WTC11 (cell line): ENCODE data around the gene GIGYF2. TPM values are rescaled to one million over a fixed set of nuclear protein-coding genes. Genes with fewer than 3 reads are reported as not detected.
"Not testable (repeated sequence)": the region's sequence is repeated elsewhere in the genome, so short reads cannot be mapped to it uniquely, and the experiment has no call there.

Experiments
- ATAC-seq: fragments of 200-7000 bp; cut with Tn5 transposase; 2 replicates; pipeline ENCODE4 v1.10.0; 2021; ENCODE audit warnings: mild to moderate bottlenecking, moderate library complexity
- CTCF ChIA-PET: fragments of 300-600 bp; sonication (Branson Sonifier 250); formaldehyde crosslinking; loops from one replicate; lab custom pipeline; 2021; ENCODE audit warnings: antibody characterized with exemption; lab: Charles Lee
- POLR2A ChIA-PET: fragments of 350-600 bp; sonication (Branson Sonifier 250); formaldehyde crosslinking; loops from one replicate; lab custom pipeline; 2021; ENCODE audit warnings: antibody characterized with exemption; lab: Charles Lee
- DNase-seq: peaks from one replicate; pipeline ENCODE4 v3.0.0; 2021; ENCODE audit warnings: low spot score
- H3K27ac Mint-ChIP-seq: 2 replicates; pipeline ENCODE4 v1.8.0; 2021; ENCODE audit warnings: mixed read lengths
- H3K27me3 Mint-ChIP-seq: 2 replicates; pipeline ENCODE4 v1.8.0; 2021; ENCODE audit warnings: low read depth, mild to moderate bottlenecking, moderate library complexity, mixed read lengths
- H3K36me3 Mint-ChIP-seq: 2 replicates; pipeline ENCODE4 v1.8.0; 2021; ENCODE audit warnings: mixed read lengths
- H3K4me1 Mint-ChIP-seq: 2 replicates; pipeline ENCODE4 v1.8.0; 2022; ENCODE audit warnings: mixed read lengths
- H3K4me3 Mint-ChIP-seq: 2 replicates; pipeline ENCODE4 v1.8.0; 2021; ENCODE audit warnings: mild to moderate bottlenecking, moderate library complexity, mixed read lengths
- H3K9me3 Mint-ChIP-seq: 2 replicates; pipeline ENCODE4 v1.8.0; 2021; ENCODE audit warnings: mixed read lengths
- AFF4 ChIP-seq: sonication (generic); formaldehyde crosslinking; IDR thresholded peaks from 2 replicates; pipeline ENCODE4 v1.8.1; 2023; ENCODE audit warnings: mild to moderate bottlenecking, missing genetic modification reagents, borderline replicate concordance
- ARID4B ChIP-seq: sonication (generic); formaldehyde crosslinking; IDR thresholded peaks from 2 replicates; pipeline ENCODE4 v1.8.0; 2023; ENCODE audit warnings: missing genetic modification reagents, mild to moderate bottlenecking, borderline replicate concordance
- ATF1 ChIP-seq: sonication (generic); formaldehyde crosslinking; IDR thresholded peaks from 2 replicates; pipeline ENCODE4 v1.8.1; 2023; ENCODE audit warnings: mild to moderate bottlenecking, moderate library complexity, missing genetic modification reagents
- CTCF ChIP-seq: fragments of 200-600 bp; IDR thresholded peaks from 2 replicates; pipeline ENCODE4 v1.8.0; 2022; ENCODE audit warnings: antibody characterized with exemption
- E2F4 ChIP-seq: sonication (generic); formaldehyde crosslinking; IDR thresholded peaks from 2 replicates; pipeline ENCODE4 v1.8.1; 2022; ENCODE audit warnings: low read depth, mild to moderate bottlenecking, moderate library complexity, missing genetic modification reagents, borderline replicate concordance
- E2F5 ChIP-seq: sonication (generic); formaldehyde crosslinking; IDR thresholded peaks from 2 replicates; pipeline ENCODE4 v1.8.1; 2022; ENCODE audit warnings: mild to moderate bottlenecking, moderate library complexity, missing genetic modification reagents
- FOXJ3 ChIP-seq: sonication (generic); formaldehyde crosslinking; IDR thresholded peaks from 2 replicates; pipeline ENCODE4 v1.9.0; 2021; ENCODE audit warnings: missing genetic modification reagents, mild to moderate bottlenecking, borderline replicate concordance
- GTF2I ChIP-seq: fragments of 250-450 bp; sonication (Bioruptor Pico); conservative IDR thresholded peaks from 2 replicates; pipeline ENCODE4 v1.4.0; 2021; ENCODE audit warnings: mild to moderate bottlenecking
- HMGXB4 ChIP-seq: sonication (generic); formaldehyde crosslinking; IDR thresholded peaks from 2 replicates; pipeline ENCODE4 v1.8.1; 2023; ENCODE audit warnings: mild to moderate bottlenecking, moderate library complexity, missing genetic modification reagents
- OVOL2 ChIP-seq: fragments of 250-450 bp; sonication (Bioruptor Pico); IDR thresholded peaks from 2 replicates; pipeline ENCODE4 v1.9.0; 2021; ENCODE audit warnings: mild to moderate bottlenecking, borderline replicate concordance
- SOX15 ChIP-seq: fragments of 250-450 bp; sonication (Bioruptor Pico); IDR thresholded peaks from 2 replicates; pipeline ENCODE4 v1.9.0; 2021; ENCODE audit warnings: mild to moderate bottlenecking
- TCF7 ChIP-seq: sonication (generic); formaldehyde crosslinking; IDR thresholded peaks from 2 replicates; pipeline ENCODE4 v1.8.0; 2022; ENCODE audit warnings: mild to moderate bottlenecking, low read depth, missing genetic modification reagents, moderate library complexity
- TEAD1 ChIP-seq: sonication (generic); formaldehyde crosslinking; IDR thresholded peaks from 2 replicates; pipeline ENCODE4 v1.8.0; 2022; ENCODE audit warnings: mild to moderate bottlenecking, missing genetic modification reagents
- ZNF263 ChIP-seq: sonication (generic); formaldehyde crosslinking; IDR thresholded peaks from 2 replicates; pipeline ENCODE4 v1.8.1; 2022; ENCODE audit warnings: low read depth, mild to moderate bottlenecking, moderate library complexity, missing genetic modification reagents
- ZNF671 ChIP-seq: fragments of 250-450 bp; sonication (Bioruptor Pico); IDR thresholded peaks from 2 replicates; pipeline ENCODE4 v1.8.0; 2021; ENCODE audit warnings: mild to moderate bottlenecking
- total RNA-seq: library from RNA; stranded (reverse); gene quantifications from 3 replicates; pipeline ENCODE4 v1.2.3, GENCODE V29; 2021

The GIGYF2 gene
- total RNA-seq, 1 experiment from 2014 or later, result 53.1 TPM

GRCh38 chr2:232714969-232715368 is 17.8 kb downstream of the GIGYF2 start:
- H3K9me3 Mint-ChIP-seq, result peaks cover 6% of the 10 kb centered on the region
- ATAC-seq, result no peak
- H3K4me3 Mint-ChIP-seq, result no peak overlapping the region
- no peak for DNase-seq
- POLR2A ChIA-PET, result no interaction called here
- H3K27ac Mint-ChIP-seq, result peak overlapping the region; percentile 22; the same call in 1 of the 2 replicates
- CTCF ChIA-PET, result no interaction called here
- TF ChIP-seq FOXJ3 (no peak), SOX15 (CRISPR knock-in tag) (no peak), E2F4 (CRISPR knock-in tag) (no peak), ATF1 (CRISPR knock-in tag) (no peak), ZNF263 (no peak), ARID4B (CRISPR knock-in tag) (no peak), TEAD1 (no peak), ZNF671 (CRISPR knock-in tag) (no peak), OVOL2 (CRISPR knock-in tag) (no peak), AFF4 (CRISPR knock-in tag) (no peak), GTF2I (CRISPR knock-in tag) (no peak)
- H3K27me3 Mint-ChIP-seq, result no peaks in the 10 kb centered on the region
- 0 out of 2 replicates have a peak, but pooled peaks cover 4% of the 10 kb centered on the region for H3K4me1 Mint-ChIP-seq
- H3K36me3 Mint-ChIP-seq, result peaks cover 31% of the 10 kb centered on the region

- H3K9me3 Mint-ChIP-seq, ATAC-seq, CTCF ChIA-PET, H3K4me1 Mint-ChIP-seq, H3K4me3 Mint-ChIP-seq, DNase-seq, H3K27me3 Mint-ChIP-seq, H3K27ac Mint-ChIP-seq, POLR2A ChIA-PET: not testable (repeated sequence)
- H3K36me3 Mint-ChIP-seq, result peaks cover 29% of the 10 kb centered on the region
These were observed 22.9 kb downstream of the GIGYF2 start for GRCh38 chr2:232720056-232720455.

GRCh38 chr2:232721261-232721660 is 24.1 kb downstream of the GIGYF2 start:
- ChIA-PET CTCF (no interaction called here), POLR2A (no interaction called here)
- ATAC-seq (no peak), DNase-seq (no peak)
- Mint-ChIP-seq H3K4me3 (no peak overlapping the region), H3K4me1 (no peaks in the 10 kb centered on the region), H3K36me3 (peaks cover 31% of the 10 kb centered on the region), H3K9me3 (peaks cover 8% of the 10 kb centered on the region), H3K27ac (no peak overlapping the region), H3K27me3 (no peaks in the 10 kb centered on the region)
- TF ChIP-seq TCF7, result no peak
- no peak for TF ChIP-seq E2F5 (CRISPR knock-in tag)
- TF ChIP-seq CTCF, result no peak
- TF ChIP-seq HMGXB4 (CRISPR knock-in tag), result no peak
